ENCODE data around the gene PLCL1.
"Not testable (repeated sequence)": the region's sequence is repeated elsewhere in the genome, so short reads cannot be mapped to it uniquely, and the experiment has no call there.

PLCL1 gene

GRCh38 chr2:198136142-198136541 lies 331.7 kb downstream of the PLCL1 start:
- no peak for DNase-seq

- DNase-seq, result no peak
Observed at GRCh38 chr2:198137733-198138132, 333.3 kb downstream of the PLCL1 start.

GRCh38 chr2:198141726-198142125 lies 337.3 kb downstream of the PLCL1 start:
- no peak for DNase-seq

- DNase-seq, result no peak
Observed at GRCh38 chr2:198143156-198143555, 338.8 kb downstream of the PLCL1 start.

- no peak for DNase-seq
Observed at GRCh38 chr2:198143793-198144192, 339.4 kb downstream of the PLCL1 start.

GRCh38 chr2:198144660-198145059 lies 340.3 kb downstream of the PLCL1 start:
- no peak for DNase-seq

GRCh38 chr2:198146346-198146940 lies 342.1 kb downstream of the PLCL1 start:
- no peak for DNase-seq

GRCh38 chr2:198157314-198157713 lies 352.9 kb downstream of the PLCL1 start:
- no peak for DNase-seq

GRCh38 chr2:198161151-198161550 lies 356.8 kb downstream of the PLCL1 start:
- DNase-seq, result no peak

GRCh38 chr2:198162276-198162675 lies 357.9 kb downstream of the PLCL1 start:
- no peak for DNase-seq

- no peak for DNase-seq
Observed at GRCh38 chr2:198164843-198165242, 360.4 kb downstream of the PLCL1 start.

GRCh38 chr2:198165289-198165688 lies 360.9 kb downstream of the PLCL1 start:
- no peak for DNase-seq

GRCh38 chr2:198167346-198167745 lies 363.0 kb downstream of the PLCL1 start:
- no peak for DNase-seq

GRCh38 chr2:198168651-198169050 lies 364.3 kb downstream of the PLCL1 start:
- DNase-seq, result no peak

GRCh38 chr2:198173242-198173641 lies 368.8 kb downstream of the PLCL1 start:
- no peak for DNase-seq

GRCh38 chr2:198173864-198174263 lies 369.5 kb downstream of the PLCL1 start:
- DNase-seq, result no peak

- no peak for DNase-seq
Observed at GRCh38 chr2:198175271-198175670, 370.9 kb downstream of the PLCL1 start.

GRCh38 chr2:198177040-198177439 lies 372.6 kb downstream of the PLCL1 start:
- no peak for DNase-seq

GRCh38 chr2:198178766-198179165 lies 374.4 kb downstream of the PLCL1 start:
- DNase-seq, result no peak

GRCh38 chr2:198186257-198186656 lies 381.9 kb downstream of the PLCL1 start:
- no peak for DNase-seq

GRCh38 chr2:198187841-198188240 lies 383.4 kb downstream of the PLCL1 start:
- no peak for DNase-seq

GRCh38 chr2:198188982-198189381 lies 384.6 kb downstream of the PLCL1 start:
- no peak for DNase-seq

GRCh38 chr2:198191651-198192050 lies 387.3 kb downstream of the PLCL1 start:
- no peak for DNase-seq

GRCh38 chr2:198196556-198196955 lies 392.2 kb downstream of the PLCL1 start:
- DNase-seq, result not testable (repeated sequence)
